H9 (cell line): Measurements from ENCODE around the gene ATP11B. TPM values are rescaled to one million over a fixed set of nuclear protein-coding genes. Genes with fewer than 3 reads are reported as not detected.

ENCODE experiments used
- DNase-seq: peaks from one replicate; pipeline ENCODE4 v3.0.0-alpha.2; 2017
- H2AFZ ChIP-seq: one replicate; pipeline ENCODE4 v1.6.1; 2013; ENCODE audit warnings: mild to moderate bottlenecking, low read length, control low read depth, moderate library complexity
- H2AK5ac ChIP-seq: 2 replicates; pipeline ENCODE4 v1.6.1; 2013; ENCODE audit warnings: low read length, control low read depth, mixed read lengths; ENCODE audit not compliant: insufficient read length
- H2BK120ac ChIP-seq: one replicate; pipeline ENCODE4 v1.6.1; 2013; ENCODE audit warnings: low read depth, mild to moderate bottlenecking, low read length, control low read depth, inconsistent platforms; ENCODE audit not compliant: poor library complexity, severe bottlenecking
- H2BK12ac ChIP-seq: 2 replicates; pipeline ENCODE4 v1.6.1; 2013; ENCODE audit warnings: low read length, control low read depth, mixed read lengths, low read depth; ENCODE audit not compliant: insufficient read length
- H2BK15ac ChIP-seq: 2 replicates; pipeline ENCODE4 v1.6.1; 2013; ENCODE audit warnings: low read depth, low read length, control low read depth
- H2BK20ac ChIP-seq: one replicate; pipeline ENCODE4 v1.6.1; 2013; ENCODE audit warnings: low read depth, mild to moderate bottlenecking, low read length, control low read depth, inconsistent platforms; ENCODE audit not compliant: poor library complexity, severe bottlenecking
- H2BK5ac ChIP-seq: 2 replicates; pipeline ENCODE4 v1.6.1; 2013; ENCODE audit warnings: low read length, control low read depth, mixed read lengths; ENCODE audit not compliant: insufficient read length
- H3K14ac ChIP-seq: 2 replicates; pipeline ENCODE4 v1.6.1; 2013; ENCODE audit warnings: low read length, control low read depth; ENCODE audit not compliant: insufficient read depth
- H3K18ac ChIP-seq: 2 replicates; pipeline ENCODE4 v1.6.1; 2013; ENCODE audit warnings: low read depth, mild to moderate bottlenecking, mixed read lengths, low read length, control low read depth; ENCODE audit not compliant: insufficient read length
- H3K23ac ChIP-seq: 2 replicates; pipeline ENCODE4 v1.6.1; 2013; ENCODE audit warnings: low read length, control low read depth, mixed read lengths, low read depth; ENCODE audit not compliant: insufficient read length
- H3K23me2 ChIP-seq: 2 replicates; pipeline ENCODE4 v1.6.1; 2013; ENCODE audit warnings: low read depth, mild to moderate bottlenecking, mixed read lengths, low read length, control low read depth; ENCODE audit not compliant: insufficient read length, poor library complexity, severe bottlenecking
- H3K27ac ChIP-seq: 2 replicates; pipeline ENCODE4 v1.5.1; 2013; ENCODE audit warnings: low read length, control low read depth, mixed read lengths, low read depth; ENCODE audit not compliant: insufficient read length
- H3K27me3 ChIP-seq: 2 replicates; pipeline ENCODE4 v1.6.1; 2013; ENCODE audit warnings: low read length, control low read depth, inconsistent platforms; ENCODE audit not compliant: insufficient read depth
- H3K4ac ChIP-seq: 2 replicates; pipeline ENCODE4 v1.6.1; 2013; ENCODE audit warnings: low read depth, mild to moderate bottlenecking, control low read depth, inconsistent platforms, low read length, moderate library complexity
- H3K4me1 ChIP-seq: 2 replicates; pipeline ENCODE4 v1.6.1; 2013; ENCODE audit warnings: low read length, control low read depth, inconsistent platforms; ENCODE audit not compliant: insufficient read depth
- H3K4me2 ChIP-seq: 2 replicates; pipeline ENCODE4 v1.6.1; 2013; ENCODE audit warnings: low read length, control low read depth, mixed read lengths; ENCODE audit not compliant: insufficient read length, insufficient read depth
- H3K56ac ChIP-seq: 2 replicates; pipeline ENCODE4 v1.6.1; 2013; ENCODE audit warnings: low read depth, mild to moderate bottlenecking, mixed read lengths, low read length, control low read depth; ENCODE audit not compliant: insufficient read length
- H3K79me1 ChIP-seq: 2 replicates; pipeline ENCODE4 v1.6.1; 2013; ENCODE audit warnings: low read depth, mild to moderate bottlenecking, moderate library complexity, low read length, control low read depth, inconsistent platforms; ENCODE audit not compliant: insufficient read depth, poor library complexity, severe bottlenecking
- H3K79me2 ChIP-seq: 2 replicates; pipeline ENCODE4 v1.6.1; 2013; ENCODE audit warnings: low read length, control low read depth, inconsistent platforms; ENCODE audit not compliant: insufficient read depth
- H3K9ac ChIP-seq: 2 replicates; pipeline ENCODE4 v1.6.1; 2013; ENCODE audit warnings: low read length, control low read depth, mixed read lengths; ENCODE audit not compliant: insufficient read length; ENCODE audit errors: extremely low read depth
- H3K9me3 ChIP-seq: one replicate; pipeline ENCODE4 v1.6.1; 2013; ENCODE audit warnings: low read depth, low read length, inconsistent platforms; ENCODE audit not compliant: control insufficient read depth
- H3T11ph ChIP-seq: one replicate; pipeline ENCODE4 v1.6.1; 2013; ENCODE audit warnings: mild to moderate bottlenecking, low read length, control low read depth, inconsistent platforms
- H4K20me1 ChIP-seq: one replicate; pipeline ENCODE4 v1.6.1; 2013; ENCODE audit not compliant: control insufficient read depth, insufficient read length, insufficient read depth
- H4K5ac ChIP-seq: 2 replicates; pipeline ENCODE4 v1.6.1; 2013; ENCODE audit warnings: low read depth, mild to moderate bottlenecking, mixed read lengths, low read length, control low read depth; ENCODE audit not compliant: insufficient read length
- H4K8ac ChIP-seq: replicated peaks from 2 replicates; pipeline ENCODE4 v1.6.1; 2013; ENCODE audit warnings: low read length, control low read depth, mixed read lengths, low read depth; ENCODE audit not compliant: insufficient read length
- H4K91ac ChIP-seq: 2 replicates; pipeline ENCODE4 v1.6.1; 2013; ENCODE audit warnings: low read depth, mild to moderate bottlenecking, moderate library complexity, mixed read lengths, low read length, control low read depth; ENCODE audit not compliant: insufficient read length
- H3K27ac Mint-ChIP-seq, 3 experiments: 2 replicates in 2 of 3; 3 replicates in 1 of 3; pipeline ENCODE4 v1.8.0; 2020 to 2021; ENCODE audit warnings: mixed read lengths in 3 of 3, mild to moderate bottlenecking in 1 of 3, moderate library complexity in 1 of 3
- H3K27me3 Mint-ChIP-seq: 2 replicates; pipeline ENCODE4 v1.8.0; 2021; ENCODE audit warnings: low read depth, mild to moderate bottlenecking, moderate library complexity, mixed read lengths
- H3K36me3 Mint-ChIP-seq, 3 experiments: 2 replicates in 2 of 3; 3 replicates in 1 of 3; pipeline ENCODE4 v1.8.0; 2020 to 2021; ENCODE audit warnings: low read depth in 3 of 3, mixed read lengths in 3 of 3; ENCODE audit not compliant: insufficient read depth in 1 of 3
- H3K4me1 Mint-ChIP-seq, 2 experiments: 2 replicates each; pipeline ENCODE4 v1.8.0; 2020; ENCODE audit warnings: mixed read lengths in 2 of 2
- H3K4me3 Mint-ChIP-seq, 2 experiments: 2 replicates in 1 of 2; 3 replicates in 1 of 2; pipeline ENCODE4 v1.8.0; 2020 to 2021; ENCODE audit warnings: mild to moderate bottlenecking in 2 of 2, mixed read lengths in 2 of 2, moderate library complexity in 1 of 2
- H3K9me3 Mint-ChIP-seq, 2 experiments: 2 replicates in 1 of 2; 3 replicates in 1 of 2; pipeline ENCODE4 v1.8.0; 2020; ENCODE audit warnings: mild to moderate bottlenecking in 2 of 2, mixed read lengths in 2 of 2, moderate library complexity in 1 of 2
- WGBS: extraction: QIAGEN DNeasy Blood & Tissue Kit; methylation state at CpG from one replicate; pipeline ENCODE4 v1.1.7; 2013; ENCODE audit warnings: missing lambda C conversion rate, low lambda C conversion rate, mixed read lengths; ENCODE audit not compliant: insufficient read length; ENCODE audit errors: extremely low coverage; 5-methylcytosine and 5-hydroxymethylcytosine counted together
- total RNA-seq: library from RNA; stranded (reverse); gene quantifications from 2 replicates; pipeline ENCODE4 v1.2.1, GENCODE V29; 2021
- TF ChIP-seq, protein P1 (sequence below): fragments of 200-600 bp; sonication (generic); conservative IDR thresholded peaks from 3 replicates; pipeline ENCODE4 v1.8.0; 2021; ENCODE audit warnings: antibody characterized with exemption, mild to moderate bottlenecking

ATP11B gene
- total RNA-seq, 1 experiment from 2014 or later: 30.0 TPM

GRCh38 chr3:182768413-182768812 is 24.9 kb upstream of the ATP11B start:
- Histone ChIP-seq H2BK15ac (no peak overlapping the region), H2BK5ac (no peak overlapping the region), H4K8ac (no peak overlapping the region), H2AK5ac (no peak overlapping the region), H2BK12ac (no peak overlapping the region), H3K27ac (no peak overlapping the region), H3K56ac (no peak overlapping the region), H2AFZ (no peak overlapping the region), H3K79me2 (no peaks in the 10 kb centered on the region), H3K4me1 (no peaks in the 10 kb centered on the region), H3K79me1 (no peaks in the 10 kb centered on the region), H3T11ph (no peak overlapping the region), H3K14ac (no peak overlapping the region), H3K4me2 (no peak overlapping the region), H3K9ac (no peak overlapping the region), H3K4ac (no peak overlapping the region), H2BK20ac (no peak overlapping the region), H4K20me1 (no peaks in the 10 kb centered on the region), H3K27me3 (no peaks in the 10 kb centered on the region), H3K23ac (no peak overlapping the region), H3K18ac (no peak overlapping the region), H4K5ac (no peak overlapping the region), H3K9me3 (no peaks in the 10 kb centered on the region), H4K91ac (no peak overlapping the region), H3K23me2 (no peaks in the 10 kb centered on the region), H2BK120ac (no peak overlapping the region)
- H3K36me3 Mint-ChIP-seq: no peaks in the 10 kb centered on the region
- no peaks in the 10 kb centered on the region for H3K4me1 Mint-ChIP-seq
- H3K27ac Mint-ChIP-seq: no peak overlapping the region
- TF ChIP-seq, protein P1, sequence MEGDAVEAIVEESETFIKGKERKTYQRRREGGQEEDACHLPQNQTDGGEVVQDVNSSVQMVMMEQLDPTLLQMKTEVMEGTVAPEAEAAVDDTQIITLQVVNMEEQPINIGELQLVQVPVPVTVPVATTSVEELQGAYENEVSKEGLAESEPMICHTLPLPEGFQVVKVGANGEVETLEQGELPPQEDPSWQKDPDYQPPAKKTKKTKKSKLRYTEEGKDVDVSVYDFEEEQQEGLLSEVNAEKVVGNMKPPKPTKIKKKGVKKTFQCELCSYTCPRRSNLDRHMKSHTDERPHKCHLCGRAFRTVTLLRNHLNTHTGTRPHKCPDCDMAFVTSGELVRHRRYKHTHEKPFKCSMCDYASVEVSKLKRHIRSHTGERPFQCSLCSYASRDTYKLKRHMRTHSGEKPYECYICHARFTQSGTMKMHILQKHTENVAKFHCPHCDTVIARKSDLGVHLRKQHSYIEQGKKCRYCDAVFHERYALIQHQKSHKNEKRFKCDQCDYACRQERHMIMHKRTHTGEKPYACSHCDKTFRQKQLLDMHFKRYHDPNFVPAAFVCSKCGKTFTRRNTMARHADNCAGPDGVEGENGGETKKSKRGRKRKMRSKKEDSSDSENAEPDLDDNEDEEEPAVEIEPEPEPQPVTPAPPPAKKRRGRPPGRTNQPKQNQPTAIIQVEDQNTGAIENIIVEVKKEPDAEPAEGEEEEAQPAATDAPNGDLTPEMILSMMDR: no peak
- DNase-seq: no peak
- no peaks in the 10 kb centered on the region for H3K27me3 Mint-ChIP-seq
- H3K4me3 Mint-ChIP-seq: no peak overlapping the region
- no CpG with 5 or more reads among the region's 1 CpG for WGBS
- H3K9me3 Mint-ChIP-seq: no peaks in the 10 kb centered on the region
